HG03469 (cell line): Measurements from ENCODE around the gene LTBP1.

ENCODE experiments used
- ATAC-seq: cut with Tn5 transposase; IDR thresholded peaks from one replicate; pipeline ENCODE4 v1.9.1; 2021; ENCODE audit warnings: mild to moderate bottlenecking, moderate library complexity, moderate number of reproducible peaks; ENCODE audit not compliant: unreplicated experiment

The LTBP1 gene

GRCh38 chr2:33395655-33396249 lies 449.0 kb downstream of the LTBP1 start:
- ATAC-seq, result no peak

- ATAC-seq, result no peak
These were observed 457.6 kb downstream of the LTBP1 start for GRCh38 chr2:33404321-33404720.

GRCh38 chr2:33406622-33407021 lies 459.9 kb downstream of the LTBP1 start:
- ATAC-seq, result no peak

- no peak for ATAC-seq
These were observed 461.4 kb downstream of the LTBP1 start for GRCh38 chr2:33408109-33408508.

GRCh38 chr2:33409417-33409955 lies 462.7 kb downstream of the LTBP1 start:
- no peak for ATAC-seq

GRCh38 chr2:33411765-33412164 lies 465.0 kb downstream of the LTBP1 start:
- no peak for ATAC-seq

- no peak for ATAC-seq
These were observed 466.2 kb downstream of the LTBP1 start for GRCh38 chr2:33412920-33413319.

GRCh38 chr2:33419581-33420200 lies 472.9 kb downstream of the LTBP1 start:
- no peak for ATAC-seq

GRCh38 chr2:33420726-33421125 lies 474.0 kb downstream of the LTBP1 start:
- ATAC-seq, result no peak

GRCh38 chr2:33421820-33422219 lies 475.1 kb downstream of the LTBP1 start:
- ATAC-seq, result no peak

GRCh38 chr2:33425161-33425560 lies 478.4 kb downstream of the LTBP1 start:
- ATAC-seq, result no peak

- no peak for ATAC-seq
These were observed 478.9 kb downstream of the LTBP1 start for GRCh38 chr2:33425586-33426031.

GRCh38 chr2:33426666-33427231 lies 480.0 kb downstream of the LTBP1 start:
- no peak for ATAC-seq

GRCh38 chr2:33430077-33430476 lies 483.3 kb downstream of the LTBP1 start:
- ATAC-seq, result no peak

- ATAC-seq, result no peak
These were observed 484.1 kb downstream of the LTBP1 start for GRCh38 chr2:33430856-33431255.

- no peak for ATAC-seq
These were observed 486.1 kb downstream of the LTBP1 start for GRCh38 chr2:33432871-33433270.

- no peak for ATAC-seq
These were observed 486.8 kb downstream of the LTBP1 start for GRCh38 chr2:33433279-33434235.

GRCh38 chr2:33435518-33435917 lies 488.8 kb downstream of the LTBP1 start:
- ATAC-seq, result no peak

- no peak for ATAC-seq
These were observed 489.3 kb downstream of the LTBP1 start for GRCh38 chr2:33436083-33436482.

GRCh38 chr2:33437297-33437696 lies 490.5 kb downstream of the LTBP1 start:
- no peak for ATAC-seq

GRCh38 chr2:33437815-33438214 lies 491.1 kb downstream of the LTBP1 start:
- ATAC-seq, result no peak
